ENCODE results near the gene MREG.
A peak's percentile ranks its signal among the peaks of the same experiment; 100 is the strongest.

MREG gene, protein sequence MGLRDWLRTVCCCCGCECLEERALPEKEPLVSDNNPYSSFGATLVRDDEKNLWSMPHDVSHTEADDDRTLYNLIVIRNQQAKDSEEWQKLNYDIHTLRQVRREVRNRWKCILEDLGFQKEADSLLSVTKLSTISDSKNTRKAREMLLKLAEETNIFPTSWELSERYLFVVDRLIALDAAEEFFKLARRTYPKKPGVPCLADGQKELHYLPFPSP

GRCh38 chr2:216013080-216013909, at the start of gene MREG:
MREG (minus strand) TSS chr2:216013551; CDS start chr2:216013327, 224 bp downstream.
- DNase-seq: peak; percentile 81

GRCh38 chr2:216059233-216059834, 46.0 kb upstream of the MREG start:
- no peak for DNase-seq

- DNase-seq: peak; percentile 57
Measured at GRCh38 chr2:216057688-216058193, 44.4 kb upstream of the MREG start.

- no peak for DNase-seq
Measured at GRCh38 chr2:216056739-216057138, 43.4 kb upstream of the MREG start.

- no peak for DNase-seq
Measured at GRCh38 chr2:216055680-216056079, 42.3 kb upstream of the MREG start.

DNA sequence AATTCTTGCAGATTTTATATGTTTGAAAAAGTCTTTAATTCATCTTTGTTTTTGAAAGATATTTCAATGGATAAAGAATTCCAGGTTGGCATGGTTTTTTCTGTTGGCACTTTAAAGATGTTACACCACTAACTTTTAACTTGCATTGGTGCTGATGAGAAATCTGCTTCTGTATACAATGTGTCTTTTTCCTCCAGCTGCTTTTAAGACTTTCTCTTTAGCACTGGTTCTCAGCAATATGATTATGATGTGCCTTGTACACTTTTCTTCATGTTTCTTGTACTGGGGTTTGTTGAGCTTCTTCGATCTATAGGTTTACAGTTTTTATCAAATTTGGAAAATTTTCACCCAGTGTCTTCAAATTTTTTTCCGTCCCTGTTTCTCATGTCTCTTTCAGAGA, 39.1 kb upstream of the MREG start:
- DNase-seq: no peak

DNA sequence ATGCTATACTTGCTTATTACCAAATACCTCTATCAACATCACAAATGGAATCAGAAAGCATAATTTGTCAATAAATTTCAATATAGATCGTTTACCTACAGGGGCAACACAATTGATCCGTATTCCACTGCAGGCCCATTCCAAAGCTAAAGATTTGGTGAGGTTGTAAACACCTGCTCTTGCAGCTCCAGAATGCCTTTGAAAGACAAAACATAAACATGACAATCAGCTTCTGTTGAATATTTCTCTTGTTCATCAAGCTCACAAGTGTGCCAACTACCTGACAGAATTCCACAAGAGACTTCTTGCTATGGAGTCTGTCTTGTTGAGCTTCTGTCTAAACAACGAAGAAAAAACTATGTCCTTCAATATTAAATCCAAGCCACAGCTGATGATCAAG, 38.0 kb upstream of the MREG start:
- DNase-seq: no peak

GRCh38 chr2:216049452-216049851, 36.1 kb upstream of the MREG start:
- DNase-seq: no peak

- no peak for DNase-seq
Measured at GRCh38 chr2:216047397-216047796, 34.0 kb upstream of the MREG start.

GRCh38 chr2:216044883-216045486, 31.6 kb upstream of the MREG start:
- DNase-seq: no peak

- DNase-seq: no peak
Measured at GRCh38 chr2:216043949-216044348, 30.6 kb upstream of the MREG start.

GRCh38 chr2:216041438-216041837, 28.1 kb upstream of the MREG start:
- no peak for DNase-seq

GRCh38 chr2:216039918-216040317, 26.6 kb upstream of the MREG start:
- no peak for DNase-seq

DNA sequence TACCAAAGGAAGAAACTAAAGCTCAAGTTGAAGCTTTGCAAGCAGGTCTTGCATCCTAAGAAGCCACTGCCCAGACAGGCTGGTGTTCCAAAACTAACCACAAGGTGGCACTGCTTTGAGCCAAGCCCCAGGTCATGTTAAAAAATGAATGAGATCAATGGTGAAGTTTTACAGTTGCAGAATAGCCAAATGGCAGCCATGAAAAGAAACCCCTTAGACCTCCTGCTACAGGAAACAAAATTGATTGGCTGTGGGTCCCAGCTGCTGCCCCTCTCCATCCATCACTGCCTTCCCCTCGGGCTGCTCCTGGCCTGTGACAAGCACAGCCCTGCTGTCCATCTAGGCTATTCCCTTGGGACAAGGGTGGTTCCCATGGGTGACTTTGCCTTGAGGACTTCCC, 20.7 kb upstream of the MREG start:
- DNase-seq: peak; percentile 60

DNA sequence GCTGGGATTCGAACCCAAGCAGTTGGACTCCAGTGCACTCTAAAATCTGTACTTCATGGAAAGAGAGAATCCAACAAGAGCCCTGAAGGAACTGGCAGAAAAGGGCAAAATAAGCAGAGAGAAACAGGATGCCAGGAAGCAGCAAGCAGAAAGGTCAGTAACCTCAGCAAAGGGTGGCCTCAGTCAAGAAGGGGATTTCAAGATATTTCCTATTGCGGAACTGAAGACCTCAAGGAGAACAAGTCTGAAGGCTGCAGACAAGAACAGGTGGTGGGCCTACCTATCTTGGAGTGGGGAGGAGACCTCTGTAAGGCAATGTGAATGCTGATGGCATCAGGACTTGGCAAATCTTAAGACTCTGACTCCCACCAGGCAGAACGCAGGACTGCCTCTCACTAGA, 20.1 kb upstream of the MREG start:
- DNase-seq: no peak

DNA sequence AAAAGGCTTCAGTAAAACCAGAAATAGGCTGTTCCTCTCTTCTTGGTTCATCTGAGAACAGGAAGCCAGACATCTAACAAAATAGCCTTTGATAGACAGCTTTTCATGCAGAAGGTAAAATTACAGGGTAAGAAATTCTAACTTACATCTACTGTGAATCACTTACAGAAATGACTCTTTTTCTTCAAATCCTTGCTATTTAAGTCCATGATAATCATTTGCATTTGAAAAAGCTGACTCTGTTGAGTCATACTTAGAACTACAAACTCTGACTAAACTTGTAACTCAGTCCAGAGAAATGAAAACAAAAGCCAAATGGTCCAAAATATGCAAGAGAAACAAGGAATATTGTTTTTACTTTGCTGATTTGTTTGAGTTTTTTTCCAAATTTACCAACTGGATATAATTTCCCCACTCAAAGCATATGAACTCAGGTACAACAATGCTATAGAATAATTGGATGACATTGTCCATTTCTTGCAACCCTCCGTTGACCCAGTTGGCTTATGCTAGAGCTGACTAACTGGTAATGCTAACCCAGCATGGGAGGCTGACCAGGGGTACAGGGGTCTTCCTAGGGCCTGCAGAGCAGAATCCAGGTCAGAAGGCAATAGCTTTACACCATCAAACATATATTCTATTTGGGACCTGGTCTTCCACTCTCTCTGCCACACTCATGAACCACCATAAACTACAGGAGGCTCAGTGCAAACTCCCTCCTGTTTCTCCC, 18.8 kb upstream of the MREG start:
- no peak for DNase-seq

DNA sequence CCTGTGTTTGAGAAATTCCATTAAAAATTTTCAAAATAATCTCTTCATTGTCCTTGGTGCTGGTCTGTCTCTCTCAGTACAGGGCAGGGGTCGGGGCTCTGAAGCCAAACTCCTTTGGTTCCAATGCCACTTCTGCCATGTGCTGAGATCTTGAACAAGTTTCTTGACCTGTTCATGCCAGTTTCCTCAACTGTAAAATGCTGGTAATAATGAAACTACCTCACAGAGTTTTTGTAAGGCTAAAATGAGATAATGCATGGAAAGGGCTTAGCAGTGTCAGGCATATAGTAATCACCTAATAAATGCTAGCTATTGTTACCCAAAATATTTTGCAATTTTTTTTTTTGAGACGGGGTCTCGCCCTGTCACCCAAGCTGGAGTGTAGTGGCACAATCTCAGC, 16.9 kb upstream of the MREG start:
- no peak for DNase-seq

DNA sequence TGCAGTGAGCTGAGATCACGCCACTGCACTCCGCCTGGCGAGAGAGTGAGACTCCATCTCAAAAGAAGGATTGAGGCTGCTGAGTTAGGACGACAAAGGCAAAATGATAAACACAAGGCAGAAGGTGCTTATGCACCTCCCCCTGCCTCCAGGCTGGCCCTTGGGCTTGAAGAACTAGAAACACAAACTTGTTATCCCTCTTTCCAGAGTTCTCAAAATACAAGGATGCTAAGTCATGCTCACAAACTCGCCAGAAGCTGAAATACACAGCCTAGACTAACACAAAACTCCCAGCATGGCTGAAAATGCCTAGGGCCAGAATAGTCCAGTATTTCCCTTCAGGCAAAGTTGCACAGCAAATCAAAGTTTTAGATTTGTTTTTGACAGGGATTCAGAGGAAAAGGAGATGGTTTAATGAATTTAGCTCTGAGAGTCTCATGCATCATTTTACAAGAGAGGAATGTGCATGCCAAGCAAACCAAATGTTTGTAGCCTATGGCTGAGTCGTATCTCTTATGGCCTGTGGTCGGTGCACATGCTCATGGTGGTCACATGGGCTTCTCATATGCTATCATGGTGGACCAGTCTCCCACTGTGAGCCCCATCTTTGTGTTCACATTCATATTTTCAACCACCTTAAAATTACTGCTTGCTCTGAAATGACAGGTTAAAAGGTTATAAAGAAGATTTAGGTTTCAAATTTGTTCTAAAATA, 16.2 kb upstream of the MREG start:
- DNase-seq: no peak

- DNase-seq: no peak
Measured at GRCh38 chr2:216024779-216025336, 11.5 kb upstream of the MREG start.

- peak; percentile 11 for DNase-seq
Measured at GRCh38 chr2:216023055-216023648, 9.8 kb upstream of the MREG start.

Data from CD4-positive, alpha-beta T cell treated with Interferon gamma for 1 hour (primary cell).